Epithelial cell of prostate (primary cell): ENCODE results near the gene TIMM22.
A peak's percentile ranks its signal among the peaks of the same experiment; 100 is the strongest.
"Not testable (repeated sequence)": the region's sequence is repeated elsewhere in the genome, so short reads cannot be mapped to it uniquely, and the experiment has no call there.

Experiments used
- DNase-seq: peaks from one replicate; pipeline ENCODE4 v3.0.0-alpha.2; 2011; ENCODE audit warnings: low read depth, low spot score
- H3K27ac ChIP-seq: fragments of 450-650 bp; 2 replicates; pipeline ENCODE4 v1.5.1; 2017; ENCODE audit warnings: mild to moderate bottlenecking

TIMM22 gene

DNA sequence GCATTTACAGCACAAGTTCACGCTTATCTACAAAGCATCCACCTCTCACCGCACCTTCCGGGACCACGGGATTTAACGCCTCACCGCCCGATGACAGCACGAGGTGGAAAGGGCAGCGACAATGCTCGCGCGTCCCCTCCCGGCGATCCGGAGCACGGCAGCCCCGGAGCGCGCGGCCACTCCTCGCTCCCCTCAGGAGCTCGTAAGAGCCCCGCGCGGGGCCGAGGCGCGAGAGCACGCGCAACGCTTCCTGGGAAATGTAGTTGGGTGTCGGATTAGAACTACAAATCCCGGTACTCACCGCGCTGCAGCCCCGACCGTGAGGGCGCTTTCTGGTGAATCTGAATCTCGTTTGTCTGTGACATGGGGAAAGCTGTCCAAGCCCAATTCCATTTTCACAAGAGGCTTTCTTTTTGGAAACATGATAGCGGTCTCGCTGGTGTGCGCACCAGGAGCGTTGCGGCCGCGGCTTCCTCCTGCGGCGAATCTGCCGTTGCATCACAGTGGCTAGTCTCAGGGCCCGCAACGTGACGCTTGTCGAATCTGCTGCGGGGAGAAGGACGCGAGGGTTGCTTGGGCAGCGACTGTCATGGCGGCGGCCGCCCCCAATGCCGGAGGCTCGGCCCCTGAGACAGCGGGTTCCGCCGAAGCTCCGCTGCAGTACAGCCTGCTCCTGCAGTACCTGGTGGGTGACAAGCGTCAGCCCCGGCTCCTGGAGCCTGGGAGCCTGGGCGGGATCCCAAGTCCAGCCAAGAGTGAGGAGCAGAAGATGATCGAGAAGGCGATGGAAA, at the start of gene TIMM22:
TIMM22 (plus strand) TSS at position 576 of the 791 bp plus-strand sequence; CDS start at position 590, 14 bp downstream.
- DNase-seq = peak; percentile 92

DNA sequence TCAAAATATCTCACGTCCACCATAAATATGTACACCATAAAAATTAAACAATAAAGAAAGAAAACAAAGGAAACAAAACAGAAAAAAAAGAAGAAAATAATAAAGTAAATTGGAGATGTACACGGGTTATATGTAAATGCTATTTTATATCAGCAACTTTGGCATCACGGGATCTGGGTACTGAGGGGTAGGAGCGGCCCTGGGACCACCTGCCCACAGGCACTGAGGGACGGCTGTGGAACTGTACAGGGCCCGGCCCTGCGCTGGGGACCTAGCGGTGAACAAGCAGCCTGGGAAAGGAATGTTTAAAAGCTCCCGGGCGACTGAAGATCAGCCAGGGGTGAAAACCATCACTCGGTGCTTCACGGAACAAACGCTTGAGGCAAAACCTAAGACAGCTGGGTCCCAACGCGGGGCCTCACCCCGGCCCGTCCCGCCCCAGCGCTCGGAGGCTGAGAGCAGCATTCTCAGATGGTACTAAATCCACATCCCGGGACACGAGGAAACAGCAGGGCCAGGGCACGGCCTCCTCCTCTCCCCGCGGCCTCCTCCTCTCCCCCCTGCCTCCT, 48.6 kb upstream of the TIMM22 start:
- DNase-seq = no peak
- peak overlapping the region; percentile 23 for H3K27ac ChIP-seq

More for the DNA sequence above, at the start of gene TIMM22:
- H3K27ac ChIP-seq = peak within 1 kb of the TSS; percentile 81

DNA sequence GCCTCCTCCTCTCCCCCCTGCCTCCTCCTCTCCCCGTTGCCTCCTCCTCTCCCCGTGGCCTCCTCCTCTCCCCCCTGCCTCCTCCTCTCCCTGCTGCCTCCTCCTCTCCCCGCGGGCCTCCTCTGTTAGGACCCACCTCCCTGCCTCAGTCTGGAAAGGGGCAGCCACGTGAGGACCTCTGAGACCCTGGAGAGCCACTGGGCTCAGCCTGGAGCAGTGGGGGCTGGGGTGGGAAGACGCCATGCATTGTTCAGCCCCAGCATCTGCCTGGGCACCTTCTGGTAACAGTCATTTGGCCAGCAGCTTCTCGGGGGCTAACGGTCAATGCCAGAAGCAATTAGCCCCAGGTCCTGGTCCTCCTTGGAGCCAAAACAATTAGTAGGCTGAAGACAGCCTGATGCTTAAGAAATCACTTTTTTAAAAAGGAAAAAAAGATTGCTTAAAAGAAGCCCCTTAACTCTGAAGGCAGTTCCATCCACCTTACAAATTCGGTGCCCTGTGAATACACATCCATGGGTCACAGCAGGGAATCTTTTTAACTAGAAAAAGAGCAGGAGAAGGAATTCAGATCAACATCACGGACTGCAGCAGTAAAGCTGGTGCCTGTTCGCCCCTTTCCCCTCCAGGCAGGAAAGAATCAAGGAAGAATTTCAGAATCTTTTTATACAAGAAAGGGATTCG, 47.2 kb upstream of the TIMM22 start:
- no peak overlapping the region for H3K27ac ChIP-seq
- no peak for DNase-seq

DNA sequence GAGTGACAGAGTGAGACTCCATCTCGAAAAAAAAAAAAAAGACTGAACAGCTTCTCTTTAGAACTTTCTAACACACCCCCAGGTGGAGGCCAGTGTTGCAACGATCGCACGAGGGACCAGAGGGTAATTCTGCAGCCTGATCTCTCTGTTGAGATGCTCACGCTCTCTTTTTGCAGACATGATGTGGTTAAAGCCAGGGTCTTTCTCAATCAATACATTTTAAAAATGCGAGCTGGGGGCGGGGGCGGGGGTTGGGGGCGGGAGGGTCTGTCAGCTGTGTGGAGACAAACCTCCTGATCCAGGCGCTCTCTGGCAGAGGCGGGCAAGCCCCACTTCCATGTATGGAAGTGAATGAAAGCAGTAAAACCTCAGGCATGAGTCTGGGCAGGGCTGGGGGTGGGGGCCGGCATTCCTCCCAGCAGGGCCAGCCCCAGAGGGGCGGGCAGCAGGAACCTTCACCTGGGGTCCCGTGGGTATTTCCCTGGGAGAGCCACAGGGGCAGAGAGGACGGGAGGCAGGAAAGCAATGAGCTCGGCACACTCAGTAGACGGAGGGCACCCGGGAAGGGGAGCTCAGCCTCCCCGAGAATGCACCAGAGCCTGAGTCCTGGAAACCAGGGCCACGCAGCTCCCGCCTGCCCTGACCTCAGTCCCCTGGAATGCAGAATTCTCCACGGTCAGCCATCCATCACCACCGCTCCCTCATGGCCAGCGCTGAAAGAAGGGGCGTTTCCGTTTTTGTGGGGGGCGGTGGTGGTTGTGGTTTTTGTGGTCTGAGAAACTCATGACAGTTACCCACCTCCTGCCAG, 45.4 kb upstream of the TIMM22 start:
- DNase-seq = no peak
- H3K27ac ChIP-seq = peak overlapping the region; percentile 69

DNA sequence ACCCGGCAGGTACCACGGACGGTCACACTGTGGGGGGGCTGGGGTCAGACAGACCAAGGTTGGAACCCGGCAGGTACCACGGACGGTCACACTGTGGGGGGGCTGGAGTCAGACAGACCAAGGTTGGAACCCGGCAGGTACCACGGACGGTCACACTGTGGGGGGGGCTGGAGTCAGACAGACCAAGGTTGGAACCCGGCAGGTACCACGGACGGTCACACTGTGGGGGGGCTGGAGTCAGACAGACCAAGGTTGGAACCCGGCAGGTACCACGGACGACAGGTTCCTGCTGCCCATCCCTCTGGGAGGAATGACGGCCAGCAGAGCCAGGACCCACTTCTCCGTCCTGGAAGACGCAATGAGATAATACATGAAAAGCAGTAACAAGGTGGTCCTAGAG, 44.3 kb upstream of the TIMM22 start:
- H3K27ac ChIP-seq, DNase-seq: not testable (repeated sequence)

DNA sequence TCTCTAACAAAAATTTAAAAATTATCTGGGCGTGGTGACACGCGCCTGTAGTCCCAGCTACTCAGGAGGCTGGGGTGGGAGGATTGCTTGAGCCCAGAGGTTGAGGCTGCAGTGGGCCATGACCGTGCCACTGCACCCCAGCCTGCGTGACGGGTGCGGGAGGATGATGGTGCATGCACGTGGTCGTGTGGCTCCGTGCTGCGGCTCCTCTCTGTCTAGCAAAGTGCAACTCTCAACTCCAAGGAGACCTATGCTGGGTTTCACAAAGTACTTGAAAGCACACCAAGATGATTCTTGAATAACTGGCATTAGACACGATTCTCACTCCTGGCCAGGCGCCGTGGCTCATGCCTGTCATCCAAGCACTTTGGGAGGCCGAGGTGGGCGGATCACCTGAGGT, 43.2 kb upstream of the TIMM22 start:
- no peak overlapping the region for H3K27ac ChIP-seq
- no peak for DNase-seq

DNA sequence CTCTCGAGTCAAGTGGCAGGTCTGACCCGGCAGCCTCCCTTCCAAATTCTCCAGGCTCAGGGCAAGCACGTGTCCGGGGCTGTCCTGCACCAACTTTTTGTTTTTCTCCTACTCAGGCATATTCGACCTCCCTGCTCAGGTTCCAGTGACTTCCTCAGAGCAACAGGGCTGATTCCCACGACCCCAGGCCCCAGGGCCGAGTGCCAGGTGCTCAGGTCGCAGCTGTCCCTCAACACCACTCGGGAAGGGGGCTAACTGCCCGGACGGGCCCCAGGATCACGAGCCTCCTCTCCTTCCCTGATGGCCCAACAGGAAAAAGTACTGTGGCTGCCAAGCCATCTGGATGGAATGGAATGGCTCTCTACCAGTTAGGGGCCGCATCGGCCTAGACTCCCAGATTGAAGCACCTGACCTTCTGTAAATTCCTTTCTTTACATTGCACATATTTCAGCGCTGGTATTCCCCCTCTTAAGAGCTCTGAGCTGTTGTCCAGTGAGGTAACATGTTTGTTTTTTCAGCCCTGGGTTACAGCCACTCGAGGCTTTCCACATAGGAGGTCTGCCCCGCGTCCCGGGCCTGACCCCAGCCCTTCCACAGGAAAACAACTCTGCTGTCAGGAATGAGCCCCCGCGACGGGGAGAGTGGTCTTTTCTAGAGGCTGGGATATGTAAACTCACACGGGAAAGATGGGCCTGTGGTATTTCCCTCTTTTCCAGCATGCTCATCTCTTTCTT, 42.3 kb upstream of the TIMM22 start:
- peak overlapping the region; percentile 22 for H3K27ac ChIP-seq
- no peak for DNase-seq

DNA sequence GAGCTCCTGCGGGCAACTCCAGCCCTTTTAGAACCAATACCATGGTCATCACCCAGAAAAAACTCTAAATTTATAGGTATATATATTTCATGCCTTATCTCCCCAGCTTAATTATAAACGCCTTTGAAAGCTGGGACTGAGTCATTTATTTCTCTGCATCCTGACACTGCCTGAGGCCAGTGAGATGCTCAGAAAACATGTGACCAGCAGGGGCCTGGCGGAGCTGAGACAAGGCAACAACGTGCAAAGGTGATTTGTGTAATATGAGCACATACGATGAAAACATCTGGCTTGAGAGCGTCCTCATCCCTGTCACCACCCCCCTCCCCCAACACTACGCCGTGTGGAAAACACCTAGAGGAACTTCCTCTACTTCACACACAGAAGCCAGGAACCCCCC, 40.0 kb upstream of the TIMM22 start:
- no peak for DNase-seq
- H3K27ac ChIP-seq = peak overlapping the region; percentile 37

DNA sequence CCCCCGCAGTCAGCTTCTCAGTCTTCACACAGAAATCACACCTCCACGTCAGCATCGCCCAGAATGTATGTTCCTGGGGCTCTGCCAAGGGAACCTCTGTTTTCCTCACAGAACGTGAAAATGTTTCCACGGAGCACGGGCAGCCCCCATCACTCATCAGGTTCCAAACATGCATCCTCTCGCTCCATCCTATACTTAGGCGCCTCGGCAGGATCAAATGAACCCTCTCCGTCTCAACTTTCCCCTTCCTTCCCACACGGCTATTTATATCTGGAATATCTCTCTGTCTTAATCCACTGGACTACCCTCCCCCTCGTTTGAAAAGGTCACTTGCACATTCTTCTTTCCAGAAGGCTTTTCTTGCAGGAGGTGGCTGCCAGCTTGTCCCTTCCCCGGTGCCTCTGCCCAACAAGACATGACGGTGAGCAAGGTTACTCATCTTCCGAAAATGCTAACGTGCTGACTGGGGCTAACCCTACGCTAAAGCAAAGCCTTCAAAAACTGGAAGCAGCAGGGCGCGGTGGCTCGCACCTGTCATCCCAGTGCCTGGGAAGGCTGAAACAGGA, 39.0 kb upstream of the TIMM22 start:
- no peak overlapping the region for H3K27ac ChIP-seq
- DNase-seq = no peak

DNA sequence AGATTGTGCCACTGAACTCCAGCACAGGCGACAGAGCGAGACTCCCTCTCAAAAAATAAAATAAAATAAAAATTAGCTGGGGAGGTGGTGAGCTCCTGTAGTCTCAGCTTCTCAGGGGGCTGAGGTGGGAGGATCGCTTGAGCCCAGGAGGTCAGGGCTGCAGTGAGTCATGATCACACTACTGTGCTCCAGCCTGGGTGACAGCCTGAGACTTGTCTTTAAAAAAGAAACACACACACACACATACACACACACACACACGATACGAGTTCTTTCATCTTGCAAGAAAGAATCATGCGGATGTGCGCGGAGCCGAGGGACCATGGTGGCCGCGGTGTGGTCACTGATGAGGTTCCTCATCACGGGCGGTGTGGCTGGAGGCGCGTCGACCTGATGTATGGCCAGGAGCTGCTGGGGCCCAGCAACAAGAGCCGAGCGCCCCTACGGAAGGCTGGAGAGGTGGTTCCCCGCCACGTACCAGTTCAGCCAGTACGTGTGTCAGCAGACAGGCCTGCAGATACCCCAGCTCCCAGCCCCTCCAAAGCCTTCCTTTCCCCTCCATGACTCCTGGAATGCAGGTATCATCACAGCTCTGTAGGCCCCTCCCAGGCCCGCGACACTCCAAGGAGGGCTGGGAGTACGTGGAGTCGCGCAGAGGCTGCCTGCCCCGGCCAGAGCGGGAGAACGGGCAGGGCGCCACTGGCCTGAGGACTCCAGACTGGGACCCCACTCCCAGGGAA, 38.0 kb upstream of the TIMM22 start:
- H3K27ac ChIP-seq = no peak overlapping the region
- no peak for DNase-seq

DNA sequence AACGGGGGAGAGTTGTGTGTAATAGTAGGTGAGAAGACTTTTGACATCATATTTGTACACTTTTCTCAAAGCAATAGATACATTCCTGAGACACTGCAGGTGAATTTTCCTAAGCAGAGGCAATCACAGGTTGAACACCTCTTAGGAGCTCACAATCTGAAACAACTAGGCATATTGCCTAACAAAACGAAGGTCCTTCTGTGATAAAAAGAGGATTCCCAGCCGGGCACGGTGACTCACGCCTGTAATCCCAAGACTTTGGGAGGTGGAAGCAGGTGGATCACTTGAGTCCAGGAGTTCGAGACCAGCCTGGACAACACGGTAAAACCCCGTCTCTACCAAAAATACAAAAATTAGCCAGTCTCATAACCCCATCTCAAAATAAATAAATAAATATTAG, 34.8 kb upstream of the TIMM22 start:
- DNase-seq = no peak
- no peak overlapping the region for H3K27ac ChIP-seq

DNA sequence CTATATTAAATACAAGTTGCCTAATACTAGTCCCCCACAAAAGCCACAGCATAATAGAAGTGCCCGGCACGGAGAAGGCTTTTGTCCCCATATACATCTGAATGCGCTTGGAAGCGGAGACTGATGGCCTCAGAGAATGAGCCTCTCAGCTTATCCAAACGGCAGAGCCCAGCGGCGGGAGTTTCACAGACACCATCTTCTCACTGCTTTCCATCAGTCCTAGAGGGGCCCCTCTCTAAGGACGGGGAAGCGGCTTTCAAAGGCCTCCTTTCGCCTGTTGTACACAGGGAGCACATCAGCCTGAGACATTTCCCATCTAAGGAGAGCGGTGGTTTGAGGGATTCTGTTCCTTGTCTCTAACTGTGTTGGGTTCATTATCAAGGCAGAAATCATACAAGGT, 34.3 kb upstream of the TIMM22 start:
- no peak for DNase-seq
- H3K27ac ChIP-seq = no peak overlapping the region

DNA sequence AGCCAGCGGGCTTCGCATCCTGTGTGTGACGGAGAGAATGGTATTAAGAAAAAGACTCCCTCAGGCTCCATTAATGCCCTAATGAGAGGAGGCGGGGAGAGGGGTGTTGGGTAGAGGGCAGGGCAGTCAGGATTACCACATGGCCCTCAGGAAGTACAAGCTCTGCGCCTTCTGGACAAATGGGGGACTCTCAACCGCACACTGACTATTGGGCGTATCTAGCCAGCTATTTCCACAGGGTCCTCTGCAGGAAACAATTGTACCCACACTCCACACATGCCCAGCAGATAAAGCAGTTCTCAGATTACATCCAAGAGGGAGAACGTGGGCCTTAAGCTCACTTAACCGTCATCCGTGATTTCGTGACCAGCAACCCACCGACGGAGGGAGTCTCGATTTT, 32.1 kb upstream of the TIMM22 start:
- no peak for DNase-seq
- H3K27ac ChIP-seq = no peak overlapping the region

DNA sequence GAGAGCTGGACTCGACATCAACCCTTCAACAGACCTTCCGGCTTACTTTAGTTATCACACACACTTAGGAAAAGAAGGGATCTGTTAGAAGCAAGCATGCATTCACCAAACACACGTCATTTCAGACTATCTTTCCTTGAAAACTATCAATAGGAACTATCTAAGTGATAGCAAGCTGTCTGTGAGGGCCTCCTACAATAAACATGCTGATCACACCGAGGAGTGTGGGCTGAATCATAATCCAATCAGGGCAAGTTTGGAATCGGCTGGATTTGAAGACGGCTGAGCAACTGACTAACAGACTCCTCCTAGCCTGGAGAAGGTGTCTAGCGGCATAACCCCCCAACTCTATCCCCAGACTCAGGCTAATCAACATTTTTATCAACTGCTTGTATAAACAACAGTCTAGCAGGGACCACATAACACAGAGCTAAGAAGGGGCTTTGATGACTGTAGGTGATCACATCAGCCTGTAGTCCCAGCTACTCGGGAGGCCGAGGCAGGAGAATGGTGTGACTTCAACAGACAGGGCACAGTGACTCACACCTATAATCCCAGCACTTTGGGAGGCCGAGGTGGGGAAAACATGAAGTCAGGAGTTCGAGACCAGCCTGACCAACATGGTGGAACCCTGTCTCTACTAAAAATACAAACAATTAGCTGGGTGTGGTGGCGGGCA, 31.5 kb upstream of the TIMM22 start:
- H3K27ac ChIP-seq = no peak overlapping the region
- DNase-seq = no peak

DNA sequence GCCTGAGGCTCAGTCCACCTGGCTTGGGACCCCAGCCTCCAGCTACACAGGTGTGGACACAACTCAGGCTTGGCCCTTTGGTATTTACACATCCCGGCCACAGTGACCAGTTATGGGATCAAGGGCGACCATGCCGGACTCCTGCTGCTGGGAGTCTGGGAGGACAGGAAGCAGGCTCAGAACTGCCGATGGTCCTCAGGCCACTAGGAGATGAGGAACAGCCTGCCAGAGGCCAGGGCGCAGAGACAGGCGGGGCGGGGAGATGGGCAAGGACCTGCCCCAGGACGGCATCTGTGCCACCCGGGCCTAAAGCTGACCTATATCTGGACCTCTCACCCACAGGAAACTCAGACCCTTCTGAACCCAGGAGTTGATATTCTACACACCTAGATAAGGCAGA, 29.8 kb upstream of the TIMM22 start:
- no peak for DNase-seq
- H3K27ac ChIP-seq = no peak overlapping the region

DNA sequence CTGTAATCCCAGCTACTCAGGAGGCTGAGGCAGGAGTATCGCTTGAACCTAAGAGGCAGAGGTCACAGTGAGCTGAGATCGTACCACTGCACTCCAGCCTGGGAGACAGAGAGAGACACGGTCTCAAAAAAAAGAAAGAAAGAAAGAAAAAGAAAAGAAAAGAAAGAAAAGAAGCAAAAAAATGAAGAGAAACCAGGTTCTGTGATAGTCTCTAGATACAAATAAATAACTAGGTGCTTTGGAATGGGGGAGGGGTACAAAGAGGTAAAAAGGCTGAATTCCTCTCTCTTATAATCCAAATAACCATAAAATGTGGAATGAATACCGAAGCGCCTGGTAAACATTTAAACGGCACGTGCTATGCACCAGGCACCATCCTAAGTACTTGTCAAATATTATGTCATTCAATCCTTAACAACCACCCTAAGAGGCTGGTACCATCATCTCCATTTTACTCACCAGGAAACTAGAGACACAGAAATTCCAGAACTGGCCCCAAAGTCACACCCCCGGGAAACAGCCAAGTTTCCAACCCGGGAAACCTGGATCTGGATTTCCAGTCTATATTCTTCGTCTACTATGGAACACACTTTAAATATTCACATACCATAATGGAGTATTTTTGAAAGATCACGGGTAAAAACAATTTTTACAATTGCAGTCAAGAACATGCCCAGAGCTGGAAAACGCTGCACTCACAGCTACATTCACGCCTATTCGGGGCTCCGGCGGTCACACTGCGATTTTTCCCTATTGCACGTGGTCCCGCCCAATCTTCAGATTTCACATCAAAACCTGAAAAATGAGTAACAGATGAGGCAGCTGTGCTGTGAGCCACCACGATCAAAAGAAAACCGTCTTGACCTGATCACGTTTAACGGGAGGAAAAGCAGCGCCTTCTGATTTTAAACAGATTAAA, 27.9 kb upstream of the TIMM22 start:
- DNase-seq = no peak
- H3K27ac ChIP-seq = peak overlapping the region; percentile 98

DNA sequence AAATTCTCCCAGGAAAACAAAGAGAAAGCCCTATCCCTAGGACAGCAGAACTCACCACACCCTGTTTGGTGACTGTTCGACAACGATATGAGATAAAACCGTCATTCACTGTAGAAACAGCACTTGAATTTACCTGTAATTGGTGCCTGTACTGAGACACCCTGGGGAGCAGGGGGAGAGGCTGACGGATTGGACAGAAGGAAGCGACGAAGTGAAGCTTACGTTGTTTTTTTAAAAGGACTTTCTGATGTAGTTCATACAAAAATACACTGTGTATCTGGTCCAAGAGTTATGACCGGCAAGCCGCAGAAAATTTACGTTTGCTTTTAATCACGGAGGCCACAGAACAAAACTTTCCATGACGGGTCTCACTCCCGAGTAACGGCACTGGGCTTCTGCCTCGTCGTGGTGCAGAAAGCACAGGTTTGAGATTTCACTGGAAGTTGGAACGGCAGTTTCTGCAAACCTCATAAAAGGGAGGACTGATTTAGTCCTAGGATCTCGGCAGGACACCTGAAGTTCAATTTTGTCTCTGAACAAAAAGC, 27.0 kb upstream of the TIMM22 start:
- H3K27ac ChIP-seq = peak overlapping the region; percentile 98
- no peak for DNase-seq
